AG09319 (cell line): ENCODE measurements around the gene COPS4.
"Not testable (repeated sequence)": the region's sequence is repeated elsewhere in the genome, so short reads cannot be mapped to it uniquely, and the experiment has no call there.

Experiments
- DNase-seq: peaks from one replicate; pipeline ENCODE4 v3.0.0-alpha.2; 2010; ENCODE audit warnings: low read depth; ENCODE audit errors: extremely low read depth
- TF ChIP-seq, protein P1 (sequence below): IDR thresholded peaks from 2 replicates; pipeline ENCODE4 v1.5.1; 2011; ENCODE audit warnings: low read depth, mild to moderate bottlenecking, inconsistent platforms, low read length, moderate library complexity

The COPS4 gene

DNA sequence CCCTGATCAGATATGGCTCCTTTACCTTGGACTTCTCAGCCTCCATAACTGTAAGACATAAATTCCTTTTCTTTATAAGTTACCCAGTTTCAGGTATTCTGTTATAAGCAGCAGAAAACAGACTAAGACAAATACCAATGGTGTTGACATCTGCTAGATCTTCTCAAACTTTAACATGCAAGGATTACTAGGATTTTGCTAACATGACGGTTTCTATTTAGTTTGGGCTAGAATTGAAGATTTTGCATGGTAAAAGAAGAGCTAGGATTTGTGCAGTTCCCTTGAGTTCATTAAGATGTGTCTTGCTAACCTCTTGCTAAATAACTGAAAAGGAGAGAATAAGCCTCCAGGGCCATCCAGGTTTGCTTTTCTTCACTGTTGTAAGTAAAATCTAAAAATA lies 5.3 kb upstream of the COPS4 start:
- TF ChIP-seq, protein P1, sequence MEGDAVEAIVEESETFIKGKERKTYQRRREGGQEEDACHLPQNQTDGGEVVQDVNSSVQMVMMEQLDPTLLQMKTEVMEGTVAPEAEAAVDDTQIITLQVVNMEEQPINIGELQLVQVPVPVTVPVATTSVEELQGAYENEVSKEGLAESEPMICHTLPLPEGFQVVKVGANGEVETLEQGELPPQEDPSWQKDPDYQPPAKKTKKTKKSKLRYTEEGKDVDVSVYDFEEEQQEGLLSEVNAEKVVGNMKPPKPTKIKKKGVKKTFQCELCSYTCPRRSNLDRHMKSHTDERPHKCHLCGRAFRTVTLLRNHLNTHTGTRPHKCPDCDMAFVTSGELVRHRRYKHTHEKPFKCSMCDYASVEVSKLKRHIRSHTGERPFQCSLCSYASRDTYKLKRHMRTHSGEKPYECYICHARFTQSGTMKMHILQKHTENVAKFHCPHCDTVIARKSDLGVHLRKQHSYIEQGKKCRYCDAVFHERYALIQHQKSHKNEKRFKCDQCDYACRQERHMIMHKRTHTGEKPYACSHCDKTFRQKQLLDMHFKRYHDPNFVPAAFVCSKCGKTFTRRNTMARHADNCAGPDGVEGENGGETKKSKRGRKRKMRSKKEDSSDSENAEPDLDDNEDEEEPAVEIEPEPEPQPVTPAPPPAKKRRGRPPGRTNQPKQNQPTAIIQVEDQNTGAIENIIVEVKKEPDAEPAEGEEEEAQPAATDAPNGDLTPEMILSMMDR, result no peak
- no peak for DNase-seq

DNA sequence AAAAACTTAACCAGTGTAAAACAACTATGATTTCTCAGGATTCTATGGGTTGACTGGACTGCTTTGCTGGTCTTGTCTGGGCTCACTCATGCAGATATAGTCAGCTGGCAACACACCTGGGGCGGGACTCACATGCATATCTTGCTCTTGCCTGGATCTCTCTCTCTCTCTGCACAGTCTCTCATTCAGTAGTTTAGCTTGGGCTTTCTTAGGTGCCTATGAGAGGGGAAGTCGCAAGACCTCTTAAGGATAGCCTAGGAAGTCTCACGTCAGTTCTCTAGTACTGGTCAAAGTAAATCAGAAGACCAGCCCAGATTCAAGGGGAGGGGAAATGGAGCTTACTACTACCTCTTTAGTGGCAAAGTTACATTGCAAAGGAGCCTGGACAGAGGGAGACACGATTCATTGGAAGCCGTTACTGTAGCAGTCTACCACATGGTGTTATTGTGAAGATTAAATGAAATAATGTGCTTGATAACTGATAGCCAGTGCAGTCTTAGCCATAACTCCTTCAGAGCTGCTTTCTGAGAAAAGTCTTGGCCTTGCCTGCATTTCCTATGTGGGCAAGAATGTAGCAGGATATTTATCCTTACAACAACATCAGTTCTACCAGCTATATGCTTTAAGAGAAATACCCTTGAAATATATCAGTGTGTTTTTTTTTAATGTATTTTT lies 2.1 kb downstream of the COPS4 start:
- DNase-seq, result no peak
- TF ChIP-seq, protein P1, result no peak

DNA sequence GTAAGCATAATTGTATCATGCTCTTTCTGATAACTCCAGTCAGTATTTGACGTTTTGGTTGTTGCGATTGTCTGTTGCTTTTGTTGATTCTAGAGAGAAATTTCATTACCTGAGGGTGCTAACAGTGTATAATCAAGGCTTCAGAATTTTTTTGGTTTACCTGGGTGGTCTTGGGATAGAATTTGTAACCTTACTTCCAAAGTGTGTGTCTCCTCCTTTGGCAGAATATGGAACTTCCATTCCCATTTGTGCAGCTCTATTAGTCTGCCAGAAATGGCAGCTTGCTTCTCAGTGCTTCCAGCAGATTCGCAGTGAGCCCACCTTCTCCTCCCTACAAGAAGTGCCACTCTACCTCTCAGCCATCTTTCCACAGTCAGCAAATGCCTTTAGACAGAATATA lies 5.3 kb downstream of the COPS4 start:
- no peak for DNase-seq
- TF ChIP-seq, protein P1, result no peak

DNA sequence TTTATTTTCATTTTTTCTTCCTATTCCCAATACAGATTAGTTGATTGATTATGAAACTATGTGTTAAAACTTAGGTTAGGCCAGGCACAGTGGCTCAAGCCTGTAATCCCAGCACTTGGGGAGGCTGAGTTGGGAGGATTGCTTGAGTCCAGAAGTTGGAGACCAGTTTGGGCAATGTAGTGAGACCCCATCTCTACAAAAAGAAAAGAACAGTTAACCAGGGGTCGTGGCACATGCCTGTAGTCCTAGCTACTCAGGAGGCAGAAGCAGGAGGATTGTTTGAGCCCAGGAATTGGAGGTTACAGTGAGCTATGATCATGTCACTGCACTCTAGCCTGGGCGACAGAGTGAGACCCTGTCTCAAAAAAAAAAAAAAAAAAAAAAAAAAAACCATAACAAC lies 8.2 kb downstream of the COPS4 start:
- not testable (repeated sequence) for DNase-seq

DNA sequence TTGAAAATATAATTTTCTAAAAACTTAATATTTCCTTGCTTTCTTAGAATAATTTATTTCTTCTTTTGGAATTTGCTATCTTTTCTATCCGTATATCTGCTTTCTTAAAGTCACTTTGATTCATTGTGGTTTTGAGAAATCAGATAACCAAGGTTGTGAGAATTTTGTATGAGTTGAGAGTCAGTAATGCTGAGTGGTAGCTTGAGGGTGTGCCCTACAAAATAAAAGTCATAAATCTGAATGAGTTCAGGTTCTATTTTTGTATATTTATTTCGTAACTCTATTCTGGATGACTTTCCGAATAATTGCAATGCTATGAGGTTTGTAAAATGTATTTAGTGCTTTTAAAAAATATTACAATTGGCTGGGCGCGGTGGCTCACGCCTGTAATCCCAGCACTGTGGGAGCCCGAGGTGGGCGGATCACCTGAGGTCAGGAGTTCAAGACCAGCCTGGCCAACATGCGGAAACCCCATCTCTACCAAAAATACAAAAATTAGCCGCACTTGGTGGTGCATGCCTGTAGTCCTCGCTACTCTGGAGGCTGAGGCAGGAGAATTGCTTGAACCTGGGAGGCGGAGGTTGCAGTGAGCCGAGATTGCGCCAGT lies 8.9 kb downstream of the COPS4 start:
- DNase-seq, result no peak
- TF ChIP-seq, protein P1, result no peak

DNA sequence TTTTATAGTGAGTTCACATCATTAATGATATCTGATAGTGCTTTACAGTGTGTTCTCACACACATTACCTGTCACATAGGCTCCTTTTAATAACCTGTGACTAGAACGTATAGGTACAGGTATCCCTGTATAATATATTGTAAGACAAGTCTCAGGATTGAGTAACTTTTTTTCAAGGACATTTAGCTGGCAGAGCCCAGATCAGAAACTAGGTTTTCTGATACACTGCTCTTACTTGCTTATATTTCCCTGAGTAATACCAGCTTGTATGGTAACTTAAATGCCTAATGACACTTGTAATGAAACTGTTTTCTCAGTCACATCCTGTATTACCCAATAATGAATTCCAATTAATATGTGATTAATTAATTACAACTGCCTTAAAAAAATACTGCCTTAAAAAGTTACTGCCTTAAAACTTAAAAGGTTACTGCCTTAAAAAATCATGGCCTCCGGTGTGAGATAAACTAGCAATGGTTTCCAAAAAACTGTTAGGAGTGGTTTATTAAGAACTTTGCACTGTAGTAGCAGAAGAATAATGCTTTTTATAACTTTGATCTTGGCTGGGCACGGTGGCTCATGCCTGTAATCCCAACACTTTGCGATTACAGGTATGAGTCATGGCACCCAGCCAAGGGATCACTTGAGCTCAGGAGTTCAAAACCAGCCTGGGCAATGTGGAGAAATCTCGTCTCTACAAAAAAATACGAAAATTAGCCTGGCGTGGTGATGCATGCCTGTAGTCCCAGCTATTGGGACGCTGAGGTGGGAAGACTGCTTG lies 11.9 kb downstream of the COPS4 start:
- no peak for DNase-seq
- TF ChIP-seq, protein P1, result no peak

DNA sequence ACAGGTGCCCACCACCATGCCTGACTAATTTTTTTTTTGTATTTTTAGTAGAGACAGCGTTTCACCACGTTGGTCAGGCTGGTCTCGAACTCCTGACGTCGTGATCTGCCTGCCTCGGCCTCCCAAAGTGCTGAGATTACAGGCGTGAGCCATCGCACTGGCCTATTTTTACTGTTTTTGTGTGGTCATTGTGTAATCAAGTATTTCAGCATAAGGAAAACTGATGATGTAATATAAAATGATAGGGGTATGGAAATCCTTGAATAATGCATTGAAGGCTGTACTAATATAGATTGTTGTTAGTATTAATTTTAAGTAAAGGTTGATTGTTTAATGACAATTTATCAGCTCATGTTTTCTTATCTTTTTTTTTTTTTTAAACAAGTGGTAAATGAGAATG lies 13.8 kb downstream of the COPS4 start:
- DNase-seq, result not testable (repeated sequence)

DNA sequence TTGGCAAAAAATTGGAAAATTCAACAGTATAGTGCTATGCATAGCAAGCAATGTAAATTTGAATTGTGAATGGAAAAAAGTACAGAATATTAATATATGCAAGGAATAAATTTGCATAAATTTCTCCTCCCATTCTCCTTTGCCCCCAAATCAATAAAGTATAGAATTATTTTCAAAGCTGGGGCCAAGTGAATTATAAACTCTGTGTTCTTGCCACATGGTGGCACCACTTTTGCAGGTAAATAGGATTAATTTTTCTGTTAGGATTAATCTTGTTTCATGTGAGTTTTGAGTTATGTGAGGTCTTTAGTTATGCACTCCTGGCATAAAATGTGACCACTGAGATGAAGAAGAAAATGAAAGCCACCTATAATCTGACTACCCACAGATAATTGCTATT lies 19.9 kb downstream of the COPS4 start:
- TF ChIP-seq, protein P1, result peak; percentile 29
- DNase-seq, result no peak
